Measurements from ENCODE around the gene SLC23A1. TPM values are rescaled to one million over a fixed set of nuclear protein-coding genes. Genes with fewer than 3 reads are reported as not detected.

SLC23A1 gene
- total RNA-seq, result not detected in 2 replicates

GRCh38 chr5:139383275-139383992 lies at the start of gene SLC23A1:
SLC23A1 (minus strand) TSS chr5:139383297; CDS start chr5:139383253, 44 bp downstream.

GRCh38 chr5:139403787-139404483 lies 20.8 kb upstream of the SLC23A1 start, which contains the start of gene SPATA24:
SPATA24 (minus strand) TSS chr5:139404089; CDS start chr5:139404060, 29 bp downstream.

GRCh38 chr5:139394654-139395566 lies 11.8 kb upstream of the SLC23A1 start, which contains the start of gene PROB1:
PROB1 (minus strand) TSS chr5:139395104; CDS start chr5:139395081, 23 bp downstream.

DNA sequence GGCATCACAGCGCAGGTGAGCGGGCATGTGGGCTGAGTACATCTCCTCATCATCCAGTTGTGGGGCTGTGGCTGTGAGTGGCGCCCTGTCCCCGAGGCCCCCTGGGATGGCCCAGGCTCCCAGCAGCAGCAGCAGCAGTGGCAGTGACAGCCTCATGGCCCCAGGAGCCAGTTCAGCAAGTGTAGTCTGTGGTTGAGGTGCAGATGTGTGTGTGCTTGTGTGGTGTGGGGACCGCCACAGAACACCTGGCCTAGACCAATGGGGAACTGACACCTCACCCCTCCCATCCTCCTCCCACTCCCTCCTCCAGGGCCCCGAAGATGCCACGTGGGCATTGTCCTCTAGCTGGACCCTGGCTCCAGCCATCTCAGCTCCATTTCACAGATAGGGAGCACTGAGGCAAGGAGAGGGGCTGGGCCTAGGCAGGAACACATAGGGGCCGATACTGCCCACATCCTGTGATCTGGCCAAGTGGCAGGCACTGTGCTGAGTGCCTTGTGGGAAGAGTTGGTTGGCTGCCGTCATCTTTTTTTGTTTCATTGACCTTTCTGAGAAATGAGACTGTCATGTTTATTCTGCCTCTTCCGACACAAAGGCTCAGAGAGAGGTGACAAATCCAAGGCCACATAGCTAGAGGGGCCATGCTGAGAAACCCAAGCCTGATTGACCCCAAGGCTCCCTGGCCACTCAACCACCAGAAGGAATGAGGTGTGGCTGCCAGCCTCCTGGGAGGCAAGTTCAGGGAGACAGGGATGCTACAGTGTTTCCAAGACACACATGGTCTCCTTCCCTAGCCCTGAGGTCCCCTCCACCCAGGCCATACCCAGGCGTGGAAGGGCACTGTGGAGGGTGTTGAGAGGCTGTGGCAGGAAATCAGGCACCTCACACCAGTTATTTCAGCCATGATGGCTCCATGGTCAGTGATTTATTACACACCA lies 6.9 kb upstream of the SLC23A1 start, which contains the start of gene MZB1:
MZB1 (minus strand) TSS at position 213 of the 938 bp plus-strand sequence; CDS start at position 156, 57 bp downstream.

DNA sequence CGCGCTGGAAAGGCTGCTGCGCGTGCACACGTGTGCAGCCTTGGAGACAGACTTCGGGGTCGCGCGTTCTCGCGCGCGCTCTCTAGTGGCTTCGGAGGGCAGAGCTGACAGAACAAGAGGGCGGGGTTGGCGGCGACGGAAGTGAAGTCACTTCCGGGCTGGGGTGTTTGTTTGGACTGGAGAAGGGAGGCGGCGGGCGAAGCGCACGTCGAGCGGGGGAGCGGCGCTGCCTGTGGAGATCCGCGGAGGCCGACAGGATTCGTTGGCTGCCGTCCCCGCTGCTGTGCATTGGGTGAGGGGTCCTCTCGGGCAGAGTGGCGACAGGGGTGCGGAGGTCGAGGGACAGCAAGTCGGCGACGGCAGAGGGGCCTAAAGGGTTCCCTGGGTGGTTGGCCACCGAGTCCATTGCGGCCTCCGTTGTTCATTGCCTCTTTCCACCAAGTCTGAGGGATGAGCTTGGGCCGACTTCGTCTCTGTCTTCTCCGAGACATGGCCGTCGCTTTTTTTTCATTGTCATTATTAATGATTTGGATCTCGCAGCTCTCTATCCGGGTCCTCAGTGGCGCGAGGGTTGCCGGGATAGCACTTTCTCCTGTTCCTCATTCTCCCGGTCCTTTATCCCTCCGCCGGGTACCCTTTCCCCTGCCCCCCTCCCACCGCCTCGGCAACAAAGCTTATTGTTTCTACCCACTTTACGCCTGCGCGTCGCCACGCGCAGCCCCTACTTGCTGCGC lies 41.2 kb downstream of the SLC23A1 start, which contains the start of gene PAIP2:
PAIP2 (plus strand) TSS at position 166 of the 734 bp plus-strand sequence. CDS start 21,931 bp downstream, outside the sequence.

Other genes starting within 250 kb of the SLC23A1 start
- 57.9 and 105 TPM in 2 replicates for gene SIL1, start 184.9 kb downstream of the SLC23A1 start, total RNA-seq
- 255 and 325 TPM in 2 replicates for gene MATR3, start 89.6 kb downstream of the SLC23A1 start, total RNA-seq
- 84.4 and 92.4 TPM in 2 replicates for gene PAIP2, start 41.4 kb downstream of the SLC23A1 start, total RNA-seq
- not detected in 2 replicates for gene MZB1, start 6.6 kb upstream of the SLC23A1 start, total RNA-seq
- 0.87 and 1.00 TPM in 2 replicates for gene PROB1, start 11.8 kb upstream of the SLC23A1 start, total RNA-seq
- 4.0 and 4.9 TPM in 2 replicates for gene SPATA24, start 20.8 kb upstream of the SLC23A1 start, total RNA-seq
- 4.1 and 8.7 TPM in 2 replicates for gene DNAJC18, start 56.2 kb upstream of the SLC23A1 start, total RNA-seq
- 0.25 and 0.55 TPM in 2 replicates for gene ECSCR, start 79.4 kb upstream of the SLC23A1 start, total RNA-seq
- not detected in 2 replicates for gene SMIM33, start 87.7 kb upstream of the SLC23A1 start, total RNA-seq
- 8.6 and 9.5 TPM in 2 replicates for gene STING1, start 99.5 kb upstream of the SLC23A1 start, total RNA-seq
- gene UBE2D2, start 178.0 kb upstream of the SLC23A1 start, total RNA-seq, result 46.5 and 49.8 TPM in 2 replicates